SK-N-SH (cell line): Measurements from ENCODE around the gene AGK. TPM values are rescaled to one million over a fixed set of nuclear protein-coding genes. Genes with fewer than 3 reads are reported as not detected.

ENCODE experiments used
- CTCF ChIA-PET: fragments of 300-600, 350-600 bp; formaldehyde crosslinking; extraction: SDS; loops from one replicate; lab custom pipeline; 2021; lab: Yijun Ruan, JAX
- POLR2A ChIA-PET: fragments of 350-600 bp; sonication (Branson Sonifier 250); formaldehyde crosslinking; extraction: SDS; loops from one replicate; lab custom pipeline; 2020; ENCODE audit warnings: antibody characterized with exemption, inconsistent platforms; lab: Yijun Ruan, JAX
- DNase-seq: peaks from one replicate; pipeline ENCODE4 v3.0.0; 2012
- H2AFZ ChIP-seq: fragments of 200-600 bp; sonication (generic); 2 replicates; pipeline ENCODE4 v1.8.1; 2016; ENCODE audit warnings: antibody characterized with exemption, mild to moderate bottlenecking, low read depth
- H3F3A ChIP-seq: fragments of 200-600 bp; sonication (generic); replicated peaks from 2 replicates; pipeline ENCODE3; 2016; ENCODE audit warnings: antibody characterized with exemption, mild to moderate bottlenecking; ENCODE audit not compliant: insufficient read depth
- H3K27ac ChIP-seq, 2 experiments: fragments of 200-500 bp in 1 of 2; fragments of 200-600 bp in 1 of 2; sonication (Bioruptor generic) in 1 of 2; sonication (generic), shearing (Covaris generic) in 1 of 2; 2 replicates each; pipeline versions ENCODE4 v1.5.1 to v1.6.1; 2014 to 2016; ENCODE audit warnings: low read depth in 2 of 2, inconsistent platforms in 1 of 2, low read length in 1 of 2, mild to moderate bottlenecking in 1 of 2, mixed read lengths in 1 of 2
- H3K27me3 ChIP-seq: fragments of 200-600 bp; sonication (generic), shearing (Covaris generic); 2 replicates; pipeline ENCODE4 v1.6.1; 2016; ENCODE audit warnings: mixed run types; ENCODE audit not compliant: insufficient read depth
- H3K36me3 ChIP-seq, 2 experiments: fragments of 200-500 bp in 1 of 2; fragments of 200-600 bp in 1 of 2; sonication (Bioruptor generic) in 1 of 2; sonication (generic) in 1 of 2; replicated peaks in 1 of 2; 2 replicates each; pipeline versions ENCODE3 to v1.5.1; 2014 to 2016; ENCODE audit warnings: low read length in 1 of 2, mild to moderate bottlenecking in 1 of 2; ENCODE audit not compliant: insufficient read depth in 2 of 2, control insufficient read depth in 1 of 2
- H3K4me1 ChIP-seq, 2 experiments: fragments of 200-500 bp in 1 of 2; fragments of 200-600 bp in 1 of 2; sonication (Bioruptor generic) in 1 of 2; sonication (generic), shearing (Covaris generic) in 1 of 2; 2 replicates each; pipeline versions ENCODE4 v1.5.1 to v1.6.1; 2014 to 2016; ENCODE audit warnings: low read depth in 1 of 2, low read length in 1 of 2, mixed run types in 1 of 2; ENCODE audit not compliant: insufficient read depth in 2 of 2, control insufficient read depth in 1 of 2
- H3K4me2 ChIP-seq: fragments of 200-600 bp; sonication (generic), shearing (Covaris generic); 2 replicates; pipeline ENCODE4 v1.6.1; 2017; ENCODE audit warnings: mixed run types
- H3K4me3 ChIP-seq, 2 experiments: fragments of 200-500 bp in 1 of 2; fragments of 200-600 bp in 1 of 2; sonication (Bioruptor generic) in 1 of 2; sonication (generic), shearing (Covaris generic) in 1 of 2; 2 replicates each; pipeline versions ENCODE4 v1.5.1 to v1.8.1; 2014 to 2016; ENCODE audit warnings: low read depth in 2 of 2, inconsistent platforms in 1 of 2, low read length in 1 of 2, mild to moderate bottlenecking in 1 of 2, mixed read lengths in 1 of 2, moderate library complexity in 1 of 2
- H3K79me2 ChIP-seq: fragments of 200-600 bp; sonication (generic); 2 replicates; pipeline ENCODE4 v1.8.1; 2017; ENCODE audit warnings: mild to moderate bottlenecking; ENCODE audit not compliant: insufficient read depth
- H3K9ac ChIP-seq: fragments of 200-600 bp; sonication (generic); 2 replicates; pipeline ENCODE4 v1.6.1; 2017; ENCODE audit warnings: mixed run types
- H3K9me2 ChIP-seq: fragments of 200-600 bp; sonication (generic); 2 replicates; pipeline ENCODE4 v1.6.1; 2017; ENCODE audit warnings: mixed run types
- H3K9me3 ChIP-seq: fragments of 200-600 bp; sonication (generic); 2 replicates; pipeline ENCODE4 v1.6.1; 2017; ENCODE audit warnings: mixed run types, mild to moderate bottlenecking, moderate library complexity
- H4K20me1 ChIP-seq: fragments of 200-600 bp; sonication (generic); 2 replicates; pipeline ENCODE4 v1.6.1; 2017; ENCODE audit warnings: mild to moderate bottlenecking, mixed run types; ENCODE audit not compliant: insufficient read depth
- CHD2 ChIP-seq: fragments of 150-350 bp; IDR thresholded peaks from 2 replicates; pipeline ENCODE4 v1.6.1; 2018; ENCODE audit warnings: low read length; ENCODE audit not compliant: partially characterized antibody
- ELF1 ChIP-seq: IDR thresholded peaks from 2 replicates; pipeline ENCODE4 v1.4.0; 2012
- FOSL2 ChIP-seq: IDR thresholded peaks from 2 replicates; pipeline ENCODE4 v1.4.0; 2012; ENCODE audit warnings: low read depth, mild to moderate bottlenecking, moderate library complexity, borderline replicate concordance
- GABPA ChIP-seq: IDR thresholded peaks from 2 replicates; pipeline ENCODE4 v1.4.0; 2012; ENCODE audit warnings: low read depth, mild to moderate bottlenecking
- JUND ChIP-seq: IDR thresholded peaks from 2 replicates; pipeline ENCODE4 v1.4.0; 2012
- MXI1 ChIP-seq: IDR thresholded peaks from 2 replicates; pipeline ENCODE4 v1.6.1; 2012; ENCODE audit warnings: mild to moderate bottlenecking, low read depth, low read length, improper control_type of control experiment
- NFIC ChIP-seq: IDR thresholded peaks from 2 replicates; pipeline ENCODE4 v1.4.0; 2012; ENCODE audit warnings: borderline replicate concordance
- NRF1 ChIP-seq: IDR thresholded peaks from 2 replicates; pipeline ENCODE4 v1.6.1; 2012; ENCODE audit warnings: low read depth, mild to moderate bottlenecking, low read length
- RAD21 ChIP-seq: IDR thresholded peaks from 2 replicates; pipeline ENCODE4 v1.6.1; 2012; ENCODE audit warnings: mild to moderate bottlenecking, low read length
- RFX5 ChIP-seq: IDR thresholded peaks from 2 replicates; pipeline ENCODE4 v1.6.1; 2012; ENCODE audit warnings: mild to moderate bottlenecking, improper control_type of control experiment, low read length
- SIN3A ChIP-seq: IDR thresholded peaks from 2 replicates; pipeline ENCODE4 v1.6.1; 2012; ENCODE audit warnings: low read depth, mild to moderate bottlenecking, low read length, moderate library complexity, borderline replicate concordance
- SMC3 ChIP-seq: IDR thresholded peaks from 2 replicates; pipeline ENCODE4 v1.6.1; 2012; ENCODE audit warnings: low read depth, low read length, improper control_type of control experiment
- TEAD4 ChIP-seq: IDR thresholded peaks from 2 replicates; pipeline ENCODE4 v1.4.0; 2012; ENCODE audit warnings: mild to moderate bottlenecking, borderline replicate concordance; ENCODE audit not compliant: insufficient read depth
- YY1 ChIP-seq: IDR thresholded peaks from 2 replicates; pipeline ENCODE4 v1.4.0; 2012; ENCODE audit warnings: low read depth, mild to moderate bottlenecking
- WGBS: methylation state at CpG from one replicate; pipeline ENCODE4 v1.1.6; 2017; ENCODE audit warnings: low lambda C conversion rate; 5-methylcytosine and 5-hydroxymethylcytosine counted together
- polyA plus RNA-seq, 3 experiments: library from polyadenylated mRNA; depleted of rRNA; stranded (reverse); fragments of >200 nt; gene quantifications; 2 replicates each; pipeline ENCODE4 v1.2.3, GENCODE V29; 2012
- TF ChIP-seq, protein P1 (sequence below): IDR thresholded peaks from 2 replicates; pipeline ENCODE4; 2012
- TF ChIP-seq, protein P2 (sequence below): IDR thresholded peaks from 2 replicates; pipeline ENCODE4 v1.4.0; 2012; ENCODE audit warnings: low read depth, borderline replicate concordance
- TF ChIP-seq, protein P3 (sequence below): fragments of 150-350 bp; IDR thresholded peaks from 2 replicates; pipeline ENCODE4 v1.6.1; 2017; ENCODE audit warnings: antibody characterized with exemption, low read length, low read depth, borderline replicate concordance
- TF ChIP-seq, protein P4 (sequence below): fragments of 150-350 bp; IDR thresholded peaks from 2 replicates; pipeline ENCODE4 v1.6.1; 2016; ENCODE audit warnings: mild to moderate bottlenecking, low read depth, low read length
- TF ChIP-seq, protein P5 (sequence below): IDR thresholded peaks from 2 replicates; pipeline ENCODE4 v1.4.0; 2012; ENCODE audit warnings: low read depth

AGK gene
- polyA plus RNA-seq, 1 of the 3 experiments (the other 2 are of a cell fraction) = 45.7 TPM

DNA sequence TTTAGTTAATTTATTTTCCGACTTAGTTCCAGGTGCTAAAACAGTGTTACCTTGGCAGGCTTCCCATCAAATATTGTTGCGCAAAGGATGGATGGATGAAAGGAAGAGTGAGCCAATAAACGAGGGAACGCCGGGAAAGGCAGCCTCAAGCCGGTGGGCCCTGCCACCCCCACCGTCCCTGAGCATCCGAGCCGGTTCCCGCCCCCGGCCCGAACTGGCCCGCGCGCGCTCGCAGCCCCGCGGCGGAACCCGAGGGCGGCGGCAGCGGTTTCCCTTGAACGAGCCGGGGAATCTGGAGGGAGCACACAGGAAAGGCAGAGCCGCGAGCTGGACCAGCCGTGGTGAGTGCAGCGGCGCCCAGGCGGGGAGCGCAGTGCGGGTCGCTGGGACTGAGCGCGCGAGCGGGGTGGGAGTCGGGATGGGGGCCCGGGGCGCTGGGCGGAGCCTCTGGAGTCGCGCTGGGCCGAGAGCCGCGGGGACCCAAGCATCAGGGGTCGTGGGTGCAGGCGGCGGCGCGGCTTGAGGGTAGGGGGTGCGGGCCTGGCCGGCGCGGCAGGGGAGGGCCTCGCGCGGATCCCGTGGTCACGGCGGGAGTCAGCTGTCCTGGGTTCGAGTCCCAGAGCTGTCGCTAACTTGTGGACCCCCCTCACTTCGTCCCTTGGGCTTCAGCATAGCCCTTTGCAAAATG lies at the start of gene AGK (continued):
- peak; percentile 85 for TF ChIP-seq CHD2

DNA sequence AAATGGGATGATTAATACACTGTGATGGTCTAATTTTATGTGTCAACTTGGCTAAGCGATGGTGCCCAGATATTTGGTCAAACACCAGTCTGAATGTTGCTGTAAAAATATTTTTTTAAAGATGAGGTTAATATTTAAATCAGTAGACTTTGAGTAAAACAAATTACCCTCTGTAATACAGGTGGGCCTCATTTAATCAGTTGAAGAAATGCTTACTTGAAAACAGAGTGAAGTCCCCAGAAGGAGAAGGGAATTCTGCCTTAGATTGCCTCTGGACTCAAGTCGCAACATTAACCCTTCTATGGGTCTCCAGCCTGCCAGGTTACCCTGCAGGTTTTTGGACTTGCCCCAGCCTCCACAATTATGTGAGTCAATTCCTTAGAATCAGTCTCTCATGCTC lies 49.8 kb upstream of the AGK start:
- 22% methylated on average over 2 of the region's 2 CpGs for WGBS
- H3K9me3 ChIP-seq = no peaks in the 10 kb centered on the region
- no peaks in the 10 kb centered on the region for H4K20me1 ChIP-seq
- H3K9me2 ChIP-seq = no peaks in the 10 kb centered on the region
- no peak overlapping the region for H3K4me3 ChIP-seq
- no peak overlapping the region for H3K27ac ChIP-seq
- H3K4me2 ChIP-seq = no peak overlapping the region
- DNase-seq = no peak
- CTCF ChIA-PET = interaction anchor here (0.8 kb wide), 1 partner anchor 9 kb away, joined by 6 read pairs; no protein-coding TSS in a partner anchor
- H3K9ac ChIP-seq = no peak overlapping the region
- H3K36me3 ChIP-seq = no peaks in the 10 kb centered on the region
- no peaks in the 10 kb centered on the region for H3K27me3 ChIP-seq
- TF ChIP-seq RAD21 = no peak
- no peak for TF ChIP-seq SMC3
- no peak for TF ChIP-seq CHD2
- no peak for TF ChIP-seq RFX5
- TF ChIP-seq YY1 = no peak
- TF ChIP-seq TEAD4 = no peak
- no peak for TF ChIP-seq NRF1
- no peak for TF ChIP-seq SIN3A
- TF ChIP-seq, protein P1, sequence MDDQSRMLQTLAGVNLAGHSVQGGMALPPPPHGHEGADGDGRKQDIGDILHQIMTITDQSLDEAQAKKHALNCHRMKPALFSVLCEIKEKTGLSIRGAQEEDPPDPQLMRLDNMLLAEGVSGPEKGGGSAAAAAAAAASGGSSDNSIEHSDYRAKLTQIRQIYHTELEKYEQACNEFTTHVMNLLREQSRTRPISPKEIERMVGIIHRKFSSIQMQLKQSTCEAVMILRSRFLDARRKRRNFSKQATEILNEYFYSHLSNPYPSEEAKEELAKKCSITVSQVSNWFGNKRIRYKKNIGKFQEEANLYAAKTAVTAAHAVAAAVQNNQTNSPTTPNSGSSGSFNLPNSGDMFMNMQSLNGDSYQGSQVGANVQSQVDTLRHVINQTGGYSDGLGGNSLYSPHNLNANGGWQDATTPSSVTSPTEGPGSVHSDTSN = no peak
- TF ChIP-seq, protein P2, sequence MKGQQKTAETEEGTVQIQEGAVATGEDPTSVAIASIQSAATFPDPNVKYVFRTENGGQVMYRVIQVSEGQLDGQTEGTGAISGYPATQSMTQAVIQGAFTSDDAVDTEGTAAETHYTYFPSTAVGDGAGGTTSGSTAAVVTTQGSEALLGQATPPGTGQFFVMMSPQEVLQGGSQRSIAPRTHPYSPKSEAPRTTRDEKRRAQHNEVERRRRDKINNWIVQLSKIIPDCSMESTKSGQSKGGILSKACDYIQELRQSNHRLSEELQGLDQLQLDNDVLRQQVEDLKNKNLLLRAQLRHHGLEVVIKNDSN = no peak
- TF ChIP-seq FOSL2 = no peak
- TF ChIP-seq, protein P3, sequence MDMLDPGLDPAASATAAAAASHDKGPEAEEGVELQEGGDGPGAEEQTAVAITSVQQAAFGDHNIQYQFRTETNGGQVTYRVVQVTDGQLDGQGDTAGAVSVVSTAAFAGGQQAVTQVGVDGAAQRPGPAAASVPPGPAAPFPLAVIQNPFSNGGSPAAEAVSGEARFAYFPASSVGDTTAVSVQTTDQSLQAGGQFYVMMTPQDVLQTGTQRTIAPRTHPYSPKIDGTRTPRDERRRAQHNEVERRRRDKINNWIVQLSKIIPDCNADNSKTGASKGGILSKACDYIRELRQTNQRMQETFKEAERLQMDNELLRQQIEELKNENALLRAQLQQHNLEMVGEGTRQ = no peak
- TF ChIP-seq, protein P4, sequence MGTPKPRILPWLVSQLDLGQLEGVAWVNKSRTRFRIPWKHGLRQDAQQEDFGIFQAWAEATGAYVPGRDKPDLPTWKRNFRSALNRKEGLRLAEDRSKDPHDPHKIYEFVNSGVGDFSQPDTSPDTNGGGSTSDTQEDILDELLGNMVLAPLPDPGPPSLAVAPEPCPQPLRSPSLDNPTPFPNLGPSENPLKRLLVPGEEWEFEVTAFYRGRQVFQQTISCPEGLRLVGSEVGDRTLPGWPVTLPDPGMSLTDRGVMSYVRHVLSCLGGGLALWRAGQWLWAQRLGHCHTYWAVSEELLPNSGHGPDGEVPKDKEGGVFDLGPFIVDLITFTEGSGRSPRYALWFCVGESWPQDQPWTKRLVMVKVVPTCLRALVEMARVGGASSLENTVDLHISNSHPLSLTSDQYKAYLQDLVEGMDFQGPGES = no peak
- TF ChIP-seq, protein P5, sequence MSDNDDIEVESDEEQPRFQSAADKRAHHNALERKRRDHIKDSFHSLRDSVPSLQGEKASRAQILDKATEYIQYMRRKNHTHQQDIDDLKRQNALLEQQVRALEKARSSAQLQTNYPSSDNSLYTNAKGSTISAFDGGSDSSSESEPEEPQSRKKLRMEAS = no peak
- TF ChIP-seq MXI1 = no peak
- no peak for TF ChIP-seq NFIC
- no peak for TF ChIP-seq GABPA
- no peak for TF ChIP-seq JUND
- TF ChIP-seq ELF1 = no peak
- H3K79me2 ChIP-seq = no peaks in the 10 kb centered on the region
- POLR2A ChIA-PET = no interaction called here
- no peaks in the 10 kb centered on the region for H3F3A ChIP-seq
- no peaks in the 10 kb centered on the region for H3K4me1 ChIP-seq
- H2AFZ ChIP-seq = no peak overlapping the region
